Heart left ventricle (tissue), 13 donors: ENCODE data around the gene CCNJL.

Experiments
- POLR2A ChIP-seq, 2 donors: fragments of 450-650 bp; IDR thresholded peaks; one replicate each; pipeline ENCODE4 v1.6.1; 2017; ENCODE audit warnings: antibody characterized with exemption in 2 of 2, mild to moderate bottlenecking in 2 of 2, moderate library complexity in 2 of 2
- TF ChIP-seq, protein P1 (sequence below), 12 donors: fragments of 200-600 bp; sonication (generic) in 4 of 12; IDR thresholded peaks; one replicate each; pipeline versions ENCODE4 v1.5.0 to v1.8.0; 2018 to 2022; ENCODE audit warnings: antibody characterized with exemption in 12 of 12, mild to moderate bottlenecking in 5 of 12
- donor health status: ischemic (EF 13 %, LVEDD 7.1; RV severe dilation, severe dysfunction).
- donor health status: DM: no; HTN: yes; CAD: no.
- donor health status: DM: no; HTN: no; CAD: no.
- donor health status: ischemic (EF 25% LVEDD 6.9; RV normal size, moderate dysfunction).
- donor health status: ischemic (EF 25% LVEDD 5.7; RV mildly dilated, moderate dysfunction).
- donor health status: ischemic (EF 35%, LVEDD 5.7; RV mildly dilated, moderate dysfunction).
- donor health status: nonischemic (EF 11% LVEDD 7.7; RV severe dilation, severe dysfunction).
- donor health status: DM: yes; HTN: yes; CAD: no.
- donor health status: PGD.
- donor health status: ischemic (EF 29% LVEDD 5.4; RV normal size, mild dysfunction).
- donor health status: nonischemic (EF 23%, LVEDD 6.1; RV moderate dilation, normal function).

DNA sequence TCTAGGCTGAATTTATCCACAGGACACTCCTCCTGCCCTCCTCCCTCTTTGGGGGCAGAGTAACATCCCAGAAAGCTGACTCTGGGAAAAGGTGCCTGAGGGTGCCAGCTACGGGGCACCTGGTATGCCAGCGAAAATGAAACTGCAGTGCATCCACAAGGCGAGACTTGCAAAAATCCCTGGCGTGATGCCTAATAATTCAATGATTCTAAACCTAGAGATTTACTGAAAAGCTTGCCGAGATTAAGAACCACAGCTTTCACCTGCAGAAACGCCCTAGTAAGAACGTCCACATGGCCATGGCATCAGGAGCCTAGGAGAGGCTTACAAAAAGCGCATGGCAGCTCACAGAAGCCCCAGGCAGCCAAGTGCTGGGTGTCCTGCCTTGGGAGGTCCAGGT is 20.9 kb downstream of the CCNJL start:
- TF ChIP-seq, protein P1, sequence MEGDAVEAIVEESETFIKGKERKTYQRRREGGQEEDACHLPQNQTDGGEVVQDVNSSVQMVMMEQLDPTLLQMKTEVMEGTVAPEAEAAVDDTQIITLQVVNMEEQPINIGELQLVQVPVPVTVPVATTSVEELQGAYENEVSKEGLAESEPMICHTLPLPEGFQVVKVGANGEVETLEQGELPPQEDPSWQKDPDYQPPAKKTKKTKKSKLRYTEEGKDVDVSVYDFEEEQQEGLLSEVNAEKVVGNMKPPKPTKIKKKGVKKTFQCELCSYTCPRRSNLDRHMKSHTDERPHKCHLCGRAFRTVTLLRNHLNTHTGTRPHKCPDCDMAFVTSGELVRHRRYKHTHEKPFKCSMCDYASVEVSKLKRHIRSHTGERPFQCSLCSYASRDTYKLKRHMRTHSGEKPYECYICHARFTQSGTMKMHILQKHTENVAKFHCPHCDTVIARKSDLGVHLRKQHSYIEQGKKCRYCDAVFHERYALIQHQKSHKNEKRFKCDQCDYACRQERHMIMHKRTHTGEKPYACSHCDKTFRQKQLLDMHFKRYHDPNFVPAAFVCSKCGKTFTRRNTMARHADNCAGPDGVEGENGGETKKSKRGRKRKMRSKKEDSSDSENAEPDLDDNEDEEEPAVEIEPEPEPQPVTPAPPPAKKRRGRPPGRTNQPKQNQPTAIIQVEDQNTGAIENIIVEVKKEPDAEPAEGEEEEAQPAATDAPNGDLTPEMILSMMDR (IDR thresholded peaks at IDR 0.05): no peak
- no peak for TF ChIP-seq POLR2A (IDR thresholded peaks at IDR 0.05)
